ENCODE results near the gene NMT1.

Gene NMT1

DNA sequence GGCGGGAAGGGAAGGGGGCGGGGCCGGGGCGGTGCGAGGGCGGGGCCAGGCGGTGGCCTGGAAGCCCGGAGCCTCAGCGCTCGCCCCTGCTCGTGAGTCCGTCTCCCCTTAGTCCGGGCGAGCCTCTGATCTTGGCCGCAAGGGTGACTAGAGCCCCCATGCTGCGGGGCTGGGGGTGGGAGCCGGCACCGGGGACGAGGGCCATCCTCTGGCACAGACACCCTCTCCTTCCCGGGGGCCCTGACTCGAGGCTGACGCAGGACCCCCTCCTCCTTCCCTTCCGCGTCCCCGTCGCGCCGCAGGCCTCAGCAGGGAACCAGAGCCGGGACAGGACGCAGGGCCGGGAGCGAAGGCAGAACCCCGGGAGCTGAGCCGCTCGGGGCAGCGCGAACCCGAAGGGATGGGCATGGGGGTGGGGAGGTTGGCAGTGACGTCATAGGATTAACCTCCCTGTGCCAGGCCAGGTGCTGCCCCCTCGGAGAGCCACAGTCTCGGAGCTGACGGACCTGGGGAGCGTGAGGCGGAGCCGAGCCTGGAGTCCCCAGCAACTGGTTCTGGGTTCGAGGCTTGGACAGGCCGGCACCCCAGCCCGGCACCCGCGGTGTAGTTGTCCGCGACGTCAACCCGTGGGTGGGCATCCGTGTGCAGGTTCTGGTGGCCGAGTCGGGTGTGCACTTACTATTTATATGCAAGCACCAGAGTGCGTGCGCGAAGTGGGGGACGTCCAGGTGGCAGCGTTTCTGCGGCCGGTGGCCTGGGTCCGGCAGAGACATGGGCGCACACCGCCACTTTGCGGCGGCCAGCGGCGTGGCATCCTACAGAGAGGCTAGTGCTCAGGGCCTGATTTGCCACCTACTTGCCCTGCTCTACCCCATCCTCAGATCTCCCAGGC, 71.7 kb downstream of the NMT1 start:
- peak; percentile 44 to 45 for DNase-seq (ENCODE audit: extremely low read depth in 1 of 2, low read depth in 1 of 2)

DNA sequence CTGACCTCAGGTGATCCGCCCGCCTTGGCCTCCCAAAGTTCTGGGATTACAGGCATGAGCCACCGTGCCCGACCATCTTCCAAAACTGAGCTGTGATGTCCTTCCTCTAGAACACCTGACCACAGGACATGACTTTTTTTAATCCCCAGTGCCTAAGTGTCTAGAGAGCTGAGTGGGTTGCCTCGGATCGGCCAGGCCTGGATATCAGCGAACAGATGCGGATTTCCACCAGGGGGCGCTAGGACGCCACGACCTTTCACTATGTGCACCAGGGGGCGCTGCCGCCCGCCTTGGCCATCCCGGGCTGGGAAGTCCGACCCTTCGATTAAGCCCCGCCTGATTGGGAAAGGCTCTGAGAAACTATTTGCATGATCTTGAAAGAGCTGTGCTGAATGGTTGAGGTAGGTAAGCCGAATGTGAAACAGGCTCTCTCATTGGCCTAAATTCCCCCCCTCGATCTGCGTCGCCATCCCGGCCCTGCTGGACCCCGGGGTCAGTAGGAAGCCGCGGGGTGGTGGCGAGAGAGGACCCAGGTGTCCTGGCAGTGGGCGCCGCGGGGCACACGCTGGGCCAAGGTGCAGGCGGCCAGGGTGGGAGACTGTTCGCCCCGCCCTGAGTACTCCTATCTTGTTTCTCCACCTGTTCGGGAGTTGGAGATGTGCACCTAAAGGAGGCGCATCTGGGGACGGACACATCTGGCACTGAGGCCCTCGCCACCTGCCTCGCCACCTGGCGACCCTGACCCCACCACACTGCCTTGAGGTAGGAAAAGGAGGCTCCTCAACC, 74.3 kb downstream of the NMT1 start, which contains the start of gene ACBD4:
ACBD4 (plus strand) TSS at position 496 of the 786 bp plus-strand sequence. CDS start 458 bp downstream, outside the sequence.
- peak; percentile 91 to 93 for DNase-seq (ENCODE audit: extremely low read depth in 1 of 2, low read depth in 1 of 2)

DNA sequence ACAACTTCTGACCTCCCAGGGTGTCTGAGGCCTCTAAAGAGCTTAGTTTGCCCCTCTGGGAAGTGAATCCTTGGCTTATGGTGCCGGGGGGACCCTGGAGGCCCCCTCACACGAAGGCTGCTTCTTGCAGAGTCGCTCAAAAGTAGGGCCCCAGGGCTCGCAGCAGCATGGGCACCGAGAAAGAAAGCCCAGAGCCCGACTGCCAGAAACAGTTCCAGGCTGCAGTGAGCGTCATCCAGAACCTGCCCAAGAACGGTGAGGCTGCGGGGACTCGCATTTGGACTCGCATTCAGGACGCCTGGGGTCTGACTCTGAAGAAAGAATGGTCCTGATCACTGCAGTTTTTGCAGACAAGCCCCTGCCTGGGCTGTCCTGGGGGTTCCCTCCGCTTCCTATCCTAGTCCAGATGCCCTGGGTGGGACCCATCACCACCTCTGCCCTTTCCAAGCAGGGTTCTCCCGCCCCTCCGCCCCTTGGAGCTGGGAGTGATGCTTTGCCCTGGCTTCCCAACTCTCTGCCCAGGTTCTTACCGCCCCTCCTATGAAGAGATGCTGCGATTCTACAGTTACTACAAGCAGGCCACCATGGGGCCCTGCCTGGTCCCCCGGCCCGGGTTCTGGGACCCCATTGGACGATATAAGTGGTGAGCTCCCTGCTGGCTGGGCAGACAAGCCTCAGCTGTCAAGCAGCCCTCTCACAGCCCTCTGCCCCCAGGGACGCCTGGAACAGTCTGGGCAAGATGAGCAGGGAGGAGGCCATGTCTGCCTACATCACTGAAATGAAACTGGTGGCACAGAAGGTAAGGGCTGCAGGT, 75.1 kb downstream of the NMT1 start:
- DNase-seq (ENCODE audit: extremely low read depth in 1 of 2, low read depth in 1 of 2): no peak

DNA sequence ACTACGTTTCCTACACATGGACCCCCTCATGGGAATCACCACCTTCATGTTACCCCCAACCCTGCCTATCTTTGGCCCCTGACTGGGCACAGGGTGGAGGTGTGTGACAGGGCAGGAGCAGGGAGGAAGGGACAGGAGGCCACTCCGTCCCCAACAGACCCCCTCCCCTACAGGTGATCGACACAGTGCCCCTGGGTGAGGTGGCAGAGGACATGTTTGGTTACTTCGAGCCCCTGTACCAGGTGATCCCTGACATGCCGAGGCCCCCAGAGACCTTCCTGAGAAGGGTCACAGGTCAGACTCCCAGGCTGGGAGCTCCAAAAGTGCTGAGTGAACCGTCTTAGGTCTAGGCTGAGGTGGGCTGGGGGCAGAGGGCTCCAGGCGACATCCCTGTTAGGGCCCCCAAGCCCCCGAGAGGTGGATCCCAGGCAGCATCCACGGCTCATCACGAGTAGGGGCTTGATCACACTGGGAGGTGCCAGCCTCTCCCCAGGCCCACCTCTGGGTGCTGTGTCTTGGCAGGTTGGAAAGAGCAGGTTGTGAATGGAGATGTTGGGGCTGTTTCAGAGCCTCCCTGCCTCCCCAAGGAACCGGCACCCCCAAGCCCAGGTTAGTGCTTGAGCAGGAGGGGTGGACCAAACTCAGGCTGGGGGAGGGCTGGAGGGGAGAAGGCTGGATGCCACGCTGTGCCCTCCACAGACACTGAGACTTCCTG, 75.9 kb downstream of the NMT1 start:
- no peak for DNase-seq (ENCODE audit: extremely low read depth in 1 of 2, low read depth in 1 of 2)

DNA sequence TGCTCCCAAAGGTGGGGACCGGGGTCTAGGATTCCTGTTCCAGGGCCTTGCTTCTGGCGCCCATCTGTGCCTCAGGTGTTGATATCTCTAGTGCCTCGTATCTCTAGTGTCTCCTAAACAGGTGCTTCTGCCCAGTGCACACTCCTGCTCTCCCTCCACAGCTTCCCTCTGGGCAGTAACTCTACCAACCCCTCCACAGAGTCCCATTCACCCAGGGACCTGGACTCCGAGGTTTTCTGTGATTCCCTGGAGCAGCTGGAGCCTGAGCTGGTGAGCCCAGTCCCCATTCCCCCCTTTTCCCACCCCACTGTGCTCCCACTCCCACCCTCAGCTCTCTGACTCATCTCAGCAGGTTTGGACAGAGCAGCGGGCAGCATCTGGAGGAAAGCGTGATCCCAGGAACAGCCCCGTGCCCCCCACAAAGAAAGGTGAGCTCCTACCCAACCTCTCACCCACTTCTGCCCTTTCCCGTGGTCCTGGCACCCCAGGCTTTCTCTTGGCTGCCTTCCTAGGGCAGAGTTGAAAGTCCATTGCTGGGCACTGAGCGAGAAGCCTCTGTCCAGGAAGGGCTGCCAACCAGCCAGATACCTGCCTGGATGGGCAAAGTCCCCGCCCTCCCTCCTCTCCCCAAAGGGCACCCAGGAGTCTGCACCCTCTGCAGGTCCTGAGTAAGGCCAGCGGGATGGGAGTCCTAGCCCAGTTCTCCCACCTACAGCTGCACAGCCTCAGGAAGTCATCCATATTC, 76.6 kb downstream of the NMT1 start:
- no peak for DNase-seq (ENCODE audit: extremely low read depth in 1 of 2, low read depth in 1 of 2)

DNA sequence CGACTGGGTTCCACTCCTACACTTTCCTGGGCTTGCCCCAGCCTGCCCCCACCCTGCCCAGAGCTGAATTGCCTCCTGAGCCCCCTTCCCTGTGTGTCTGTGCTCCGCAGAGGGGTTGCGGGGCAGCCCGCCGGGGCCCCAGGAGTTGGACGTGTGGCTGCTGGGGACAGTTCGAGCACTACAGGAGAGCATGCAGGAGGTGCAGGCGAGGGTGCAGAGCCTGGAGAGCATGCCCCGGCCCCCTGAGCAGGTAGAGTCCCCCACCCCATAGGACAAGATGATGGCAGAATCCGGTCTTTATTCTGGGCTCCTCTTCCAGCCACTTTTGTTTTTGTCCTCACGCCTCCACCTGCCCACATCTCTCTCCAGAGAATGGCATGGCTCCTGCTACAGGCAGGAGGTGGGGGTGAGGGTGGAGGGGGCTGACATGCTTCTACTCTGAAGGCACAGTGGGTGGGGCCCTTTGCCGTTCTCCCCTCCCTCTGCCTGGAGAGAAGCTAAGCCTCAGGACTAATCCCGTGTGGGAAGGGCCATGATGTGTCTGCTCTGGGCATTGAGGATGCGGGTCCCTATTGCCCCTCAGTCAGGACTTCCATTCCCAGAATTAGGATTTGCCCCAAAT, 77.9 kb downstream of the NMT1 start:
- DNase-seq (ENCODE audit: extremely low read depth in 1 of 2, low read depth in 1 of 2): no peak

DNA sequence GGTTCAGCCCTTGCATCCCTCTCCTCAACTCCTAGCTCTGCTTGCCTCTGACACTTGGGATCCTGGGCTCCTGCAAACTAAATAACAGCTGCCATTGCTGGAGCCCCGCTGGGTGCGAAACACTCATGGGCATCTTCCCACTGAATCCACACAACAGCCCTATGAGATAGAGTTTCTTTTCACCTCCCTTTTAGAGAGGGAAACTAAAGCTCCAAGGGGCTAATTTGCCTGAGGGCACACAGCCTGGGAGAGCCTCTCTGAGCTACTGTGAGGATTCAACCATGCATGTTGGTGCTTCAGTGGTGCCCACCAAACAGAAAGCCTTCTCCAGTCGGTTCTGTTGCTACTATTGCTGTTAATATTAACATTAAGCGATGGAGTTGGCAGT, 78.4 kb downstream of the NMT1 start:
- no peak for DNase-seq (ENCODE audit: extremely low read depth in 1 of 2, low read depth in 1 of 2)

DNA sequence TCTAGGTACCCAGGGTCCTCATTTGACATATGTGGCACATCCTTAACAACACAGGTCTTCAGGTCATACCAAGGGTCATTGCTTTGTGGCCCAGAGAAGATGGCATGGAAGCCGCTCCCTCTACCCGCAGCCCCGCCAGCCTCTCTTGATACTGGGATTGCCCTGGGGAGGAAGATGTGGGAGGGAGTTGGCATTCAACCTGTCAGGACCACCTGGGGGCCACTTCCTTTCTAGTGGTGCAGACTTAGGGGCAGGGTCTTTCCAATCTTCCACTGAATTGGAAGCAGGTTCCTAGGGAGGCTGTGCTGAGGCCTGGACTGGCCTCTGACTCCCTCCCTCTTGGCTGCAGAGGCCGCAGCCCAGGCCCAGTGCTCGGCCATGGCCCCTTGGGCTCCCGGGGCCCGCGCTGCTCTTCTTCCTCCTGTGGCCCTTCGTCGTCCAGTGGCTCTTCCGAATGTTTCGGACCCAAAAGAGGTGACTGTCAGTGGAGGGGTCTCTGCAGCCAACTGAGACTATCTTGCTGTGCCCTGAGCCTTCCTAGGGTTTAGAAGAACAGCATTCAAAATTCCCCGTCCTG, 82.1 kb downstream of the NMT1 start:
- DNase-seq (ENCODE audit: extremely low read depth in 1 of 2, low read depth in 1 of 2): no peak

DNA sequence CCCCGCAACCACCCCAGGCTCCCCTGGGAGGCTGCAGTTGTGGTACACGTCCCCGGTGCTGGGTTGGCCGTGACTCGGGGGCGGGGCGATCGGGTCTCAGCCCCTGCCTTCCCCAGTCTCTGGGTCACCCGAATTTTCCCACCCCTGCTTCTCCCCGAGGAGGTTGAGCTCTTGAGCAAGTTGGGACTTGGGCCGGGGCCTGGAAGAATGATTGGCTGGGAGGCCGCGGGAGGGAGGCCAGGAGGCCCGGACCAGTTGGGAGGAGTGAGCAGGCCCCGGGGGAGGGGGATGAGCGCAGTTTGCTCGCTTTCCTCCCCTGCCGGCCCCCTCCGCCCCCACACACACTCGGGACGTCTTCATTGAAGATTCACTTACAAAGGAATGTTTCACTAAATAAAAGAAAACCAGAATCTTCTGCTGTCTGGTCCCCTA, 82.7 kb downstream of the NMT1 start:
- no peak for DNase-seq (ENCODE audit: extremely low read depth in 1 of 2, low read depth in 1 of 2)

DNA sequence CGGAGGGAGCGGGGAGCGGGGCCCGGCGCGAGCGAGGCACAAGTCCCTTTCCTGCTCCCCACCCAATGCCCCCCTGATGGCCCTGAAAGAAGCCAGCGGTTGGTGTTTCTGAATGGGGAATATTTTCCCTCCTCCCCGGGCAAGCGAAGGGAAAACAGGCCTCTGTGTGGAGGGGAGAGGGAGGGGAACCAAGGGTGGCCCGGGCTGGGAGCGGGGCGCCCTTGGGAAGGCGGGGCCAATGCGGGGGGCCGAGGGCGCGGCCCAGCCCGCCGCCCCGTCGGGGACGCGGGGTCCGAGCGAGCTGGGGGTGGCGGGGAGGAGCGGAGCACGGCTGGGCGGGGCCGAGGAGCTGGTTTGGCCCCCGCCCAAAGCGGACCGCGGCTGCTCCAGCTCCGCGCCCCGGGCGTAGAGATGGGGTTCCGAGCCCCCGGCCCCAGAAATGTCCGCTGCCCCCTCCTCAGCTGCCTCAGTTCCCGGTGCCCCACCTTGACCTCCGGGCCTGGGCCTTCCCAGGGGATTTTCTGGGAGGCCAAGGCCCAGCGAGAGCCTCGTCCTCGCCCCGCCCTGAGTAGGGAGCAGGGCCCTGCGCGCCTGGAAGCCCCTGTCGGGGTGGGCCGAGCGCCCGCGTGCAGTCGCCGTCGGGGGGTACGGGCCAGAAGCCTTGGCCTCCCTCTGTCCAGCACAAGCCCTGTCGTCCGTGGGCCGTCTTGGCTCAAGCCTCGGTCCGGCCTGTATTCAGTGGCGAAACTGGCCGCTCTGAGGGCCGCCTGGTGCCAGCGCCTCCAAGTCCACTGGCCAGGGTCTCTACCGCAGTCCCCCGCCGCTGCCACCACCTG, 83.3 kb downstream of the NMT1 start:
- DNase-seq (ENCODE audit: extremely low read depth in 1 of 2, low read depth in 1 of 2): no peak

DNA sequence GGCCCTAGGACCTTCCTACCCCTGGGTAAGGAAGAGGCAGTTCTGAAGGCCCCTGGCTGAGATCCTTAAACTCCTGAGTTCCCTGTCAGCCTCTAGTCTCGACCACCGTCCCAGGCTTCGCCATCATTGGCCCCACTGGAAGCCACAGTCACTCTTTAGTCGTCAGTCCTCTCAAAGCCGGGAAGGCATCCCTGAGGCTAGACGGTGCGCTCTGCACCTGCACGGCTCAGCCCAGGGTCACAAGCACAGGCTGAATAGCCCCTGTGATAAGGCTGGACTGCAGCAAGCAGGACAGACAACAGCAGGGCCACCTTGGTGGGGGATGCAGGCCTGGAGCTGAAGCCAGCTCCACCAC, 83.9 kb downstream of the NMT1 start:
- DNase-seq (ENCODE audit: extremely low read depth in 1 of 2, low read depth in 1 of 2): no peak

DNA sequence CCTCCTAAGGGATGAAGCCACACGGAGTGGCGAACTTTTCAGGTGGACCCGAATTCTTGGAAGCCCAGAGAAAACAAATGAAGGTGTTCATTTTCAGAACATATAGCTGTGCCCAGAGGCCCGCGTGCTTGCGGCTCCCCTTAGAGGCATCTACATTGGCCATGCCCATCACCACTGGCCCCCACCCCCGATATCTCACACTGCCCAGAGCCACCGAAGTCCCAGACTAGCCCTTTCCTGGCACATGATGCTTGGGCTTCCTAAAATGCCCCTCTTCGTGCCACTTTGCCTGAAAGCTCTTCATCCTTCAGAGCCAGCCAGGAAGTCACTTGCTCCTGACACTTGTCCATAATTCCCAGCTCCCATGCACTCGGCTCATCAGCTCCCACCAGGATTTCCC, 85.0 kb downstream of the NMT1 start:
- no peak for DNase-seq (ENCODE audit: extremely low read depth in 1 of 2, low read depth in 1 of 2)

DNA sequence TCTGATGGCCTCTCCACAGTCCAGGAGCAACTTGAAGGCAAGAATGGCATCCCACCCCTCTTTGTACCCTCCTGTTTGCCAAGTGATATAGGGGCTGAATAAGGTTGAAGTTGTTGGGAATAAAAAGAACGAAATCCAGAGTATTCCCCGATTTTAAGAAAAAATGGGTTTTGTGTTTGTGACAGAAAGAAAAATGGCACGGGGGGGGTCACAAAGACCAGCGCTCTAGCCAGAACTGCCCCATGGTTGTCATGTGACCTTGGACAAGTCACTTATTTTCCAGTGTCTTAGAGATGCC, 85.4 kb downstream of the NMT1 start:
- DNase-seq (ENCODE audit: extremely low read depth in 1 of 2, low read depth in 1 of 2): no peak

DNA sequence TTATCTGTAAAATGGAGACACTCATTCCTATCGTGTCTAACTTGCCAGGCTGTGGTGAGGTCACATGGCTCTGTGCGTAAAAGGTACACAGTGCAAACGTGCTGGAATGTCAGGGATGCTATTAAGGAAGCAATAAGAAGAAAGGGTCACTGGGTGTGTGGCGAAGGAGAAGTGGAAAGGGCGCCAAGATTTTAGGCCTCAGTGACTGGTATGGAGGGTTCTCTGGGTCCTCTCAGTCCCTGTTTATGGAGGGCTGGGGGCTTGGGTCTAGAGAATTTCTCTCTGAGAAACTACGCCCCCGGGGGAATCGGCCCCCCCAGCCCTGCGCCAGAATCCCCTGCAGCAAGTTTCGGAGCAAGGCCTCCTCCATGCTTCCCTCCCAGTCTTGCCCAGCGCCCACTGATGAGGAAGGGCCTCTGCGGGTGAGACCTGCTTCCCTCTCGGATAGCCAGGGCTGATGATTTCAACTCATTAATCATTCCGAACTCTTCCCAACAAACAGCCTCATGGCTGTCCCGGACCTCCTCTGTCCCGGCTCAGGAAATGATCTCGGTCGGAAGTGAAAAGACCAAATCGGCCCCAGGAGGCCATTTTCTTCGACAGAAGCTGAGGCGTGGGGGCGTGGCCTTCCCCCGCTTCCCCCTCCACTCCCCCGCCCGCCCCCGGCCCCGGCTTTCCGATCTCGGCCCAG, 85.9 kb downstream of the NMT1 start:
- no peak for DNase-seq (ENCODE audit: extremely low read depth in 1 of 2, low read depth in 1 of 2)

DNA sequence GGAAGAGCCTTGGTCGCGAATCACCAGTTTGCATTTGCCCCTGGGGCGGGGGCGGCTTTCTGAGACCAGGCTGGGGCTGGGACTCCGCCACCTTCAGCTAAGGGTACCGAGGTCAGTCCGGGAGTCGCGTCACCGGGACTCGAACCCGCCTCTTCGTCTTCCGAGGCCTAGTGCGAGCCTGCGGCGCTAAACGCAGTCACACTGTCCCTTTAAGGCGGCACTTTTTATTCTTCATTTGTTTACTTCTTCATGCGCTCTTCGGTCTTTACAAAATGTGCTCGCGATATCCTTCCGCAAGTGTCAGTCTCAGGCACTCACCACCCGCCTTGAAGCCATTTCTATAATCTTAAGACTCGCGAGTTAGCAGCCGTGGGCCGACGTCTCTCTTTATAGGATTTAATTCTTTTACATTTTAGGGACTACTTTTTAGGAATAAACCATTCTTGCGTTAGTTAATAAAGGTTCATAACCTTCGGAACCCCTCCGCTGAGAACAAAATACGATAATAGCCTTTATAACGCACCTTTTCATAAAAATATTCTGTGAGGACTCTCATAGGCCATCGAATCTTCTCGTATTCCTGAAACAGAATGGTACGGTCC, 86.6 kb downstream of the NMT1 start:
- peak in 1 of 2 donors; percentile 61 for DNase-seq (ENCODE audit: extremely low read depth in 1 of 2, low read depth in 1 of 2)

DNA sequence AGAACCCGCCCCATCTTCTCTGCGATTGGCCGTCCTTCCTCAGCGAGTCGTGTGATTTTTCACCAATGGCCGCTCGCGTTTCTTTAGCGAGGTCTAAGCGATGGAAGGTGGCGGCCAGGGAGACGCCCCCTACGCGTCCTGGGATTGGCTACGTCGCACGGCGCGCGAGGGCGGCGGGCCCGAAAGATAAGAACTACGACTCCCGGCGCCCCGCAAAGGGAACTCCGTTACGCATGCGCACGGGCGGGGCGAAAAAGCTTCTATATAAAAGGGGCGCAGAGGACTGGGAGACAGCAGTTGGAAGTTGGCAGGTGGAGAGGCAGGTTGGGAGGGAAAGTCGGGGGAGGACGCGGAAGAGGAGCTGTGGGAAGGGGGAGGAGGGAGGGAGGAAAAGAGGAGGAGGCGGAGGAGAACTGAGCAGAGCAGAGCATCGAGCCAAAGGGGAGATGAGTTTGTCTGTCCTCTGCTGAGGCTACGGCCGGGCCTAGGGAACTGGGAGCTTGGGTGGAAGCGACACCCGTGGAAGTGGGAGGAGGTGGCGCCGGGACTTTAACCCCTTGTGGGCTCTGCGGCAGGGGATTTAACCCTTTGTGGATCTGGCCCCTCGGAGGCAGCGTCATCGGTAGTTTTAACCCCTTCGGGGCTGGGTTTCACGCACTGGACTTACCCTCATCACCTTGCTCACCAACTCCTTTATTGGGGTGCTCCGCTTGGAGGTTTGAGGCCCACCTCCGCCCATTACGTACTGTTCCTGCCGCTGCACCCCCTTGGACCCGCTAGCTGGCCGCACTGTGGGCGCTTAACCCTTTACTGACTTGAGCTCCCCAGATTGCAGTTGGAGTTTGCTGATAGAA, 87.3 kb downstream of the NMT1 start, which contains the start of gene HEXIM1:
HEXIM1 (plus strand) TSS at position 293 of the 854 bp plus-strand sequence. CDS start 716 bp downstream, outside the sequence.
- DNase-seq (ENCODE audit: extremely low read depth in 1 of 2, low read depth in 1 of 2): peak; percentile 98
